GM18502 (cell line): ENCODE measurements around the gene PIK3R6.

ENCODE experiments used
- ATAC-seq: cut with Tn5 transposase; IDR thresholded peaks from one replicate; pipeline ENCODE4 v1.9.1; 2021; ENCODE audit warnings: mild to moderate bottlenecking; ENCODE audit not compliant: unreplicated experiment, poor library complexity

PIK3R6 gene

DNA sequence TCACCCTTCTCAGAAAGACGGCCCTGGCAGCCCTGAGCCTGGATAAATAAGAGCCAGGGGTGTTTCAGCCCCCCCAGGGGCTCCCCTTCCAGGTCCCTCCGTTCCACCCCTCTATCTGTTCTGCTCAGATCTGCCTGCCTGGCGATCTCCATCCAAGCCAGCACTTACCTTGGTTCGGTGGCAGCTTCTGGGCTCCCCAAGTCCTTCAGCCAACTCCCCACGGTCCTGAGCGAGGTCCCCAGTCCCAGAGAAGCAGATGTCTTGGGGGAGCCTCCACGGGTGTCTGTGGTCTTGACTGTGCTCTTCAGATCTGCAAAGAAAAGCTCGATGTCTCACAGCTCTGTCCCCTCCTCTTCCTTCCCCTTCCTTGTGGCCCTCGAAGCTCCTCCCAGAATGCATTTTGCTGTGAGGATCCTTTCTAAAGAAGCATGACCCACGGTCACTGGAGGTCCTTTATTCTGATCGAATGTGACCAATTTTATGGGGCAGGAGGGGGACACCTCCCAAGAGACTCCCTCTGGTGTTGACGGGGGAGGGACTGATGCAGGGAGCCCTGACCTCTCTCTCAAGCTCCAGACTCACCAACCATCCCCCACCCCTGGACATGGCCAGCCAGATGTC is at the start of gene PIK3R6:
TSS of gene PIK3R6 (minus strand) at position 314 of the 621 bp plus-strand sequence. CDS start 17,880 bp downstream, outside the sequence.
- no peak for ATAC-seq

- no peak for ATAC-seq
Observed at GRCh38 chr17:8916466-8916865, 49.0 kb upstream of the PIK3R6 start.

GRCh38 chr17:8914554-8914953 is 47.1 kb upstream of the PIK3R6 start:
- no peak for ATAC-seq

DNA sequence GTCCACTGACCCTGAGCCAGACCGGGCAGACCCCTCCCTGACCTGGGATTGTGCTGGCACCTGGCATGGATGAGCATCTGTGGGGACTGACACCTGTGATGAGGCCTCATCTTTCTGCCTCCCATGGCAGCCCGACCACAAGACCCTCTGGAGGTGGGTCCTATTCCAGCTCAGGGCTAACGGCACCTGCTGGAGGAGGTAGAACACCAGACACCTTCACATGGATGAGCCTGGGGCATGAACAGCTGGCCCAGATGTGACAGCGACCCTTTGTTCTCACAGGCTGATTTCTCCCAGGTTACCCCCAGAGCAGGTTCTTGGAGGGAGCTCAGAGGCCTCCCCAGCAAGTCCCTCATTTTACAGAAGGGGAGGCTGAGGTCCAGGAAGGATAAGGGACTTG is 46.4 kb upstream of the PIK3R6 start:
- no peak for ATAC-seq

- no peak for ATAC-seq
Observed at GRCh38 chr17:8913091-8913490, 45.6 kb upstream of the PIK3R6 start.

- ATAC-seq = no peak
Observed at GRCh38 chr17:8912084-8912981, 44.9 kb upstream of the PIK3R6 start.

DNA sequence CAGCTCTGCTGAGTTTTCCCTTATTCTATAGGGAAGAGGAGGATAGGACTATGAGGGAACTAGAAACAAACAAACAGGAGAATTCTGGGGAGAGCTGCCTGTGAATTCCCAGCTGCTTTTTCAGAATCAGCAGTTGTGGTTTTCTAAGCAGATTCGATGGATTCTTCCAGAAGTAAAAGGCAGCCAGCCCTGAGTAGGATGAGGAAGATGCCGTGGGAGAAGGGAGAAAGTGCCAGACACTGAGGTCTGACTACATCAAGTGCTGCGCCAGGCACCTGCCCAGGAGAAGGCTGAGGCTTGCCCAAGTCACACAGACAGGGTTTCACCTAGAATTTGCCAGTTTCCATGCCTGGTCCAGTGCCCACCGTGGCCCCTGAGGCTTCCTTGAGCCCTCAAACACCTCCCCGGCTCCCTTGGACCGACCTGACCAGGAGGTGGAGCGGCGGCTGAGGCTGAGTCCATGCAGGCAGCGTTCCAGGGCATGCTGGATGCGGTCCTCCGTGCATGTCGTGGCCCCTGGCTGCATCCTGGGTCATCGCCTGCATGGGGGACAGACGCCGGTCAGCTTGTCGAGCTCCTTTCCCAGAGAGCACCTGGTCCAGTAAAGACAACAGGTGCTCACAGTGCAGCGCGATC is 43.6 kb upstream of the PIK3R6 start:
- ATAC-seq = no peak

- no peak for ATAC-seq
Observed at GRCh38 chr17:8909586-8910270, 42.3 kb upstream of the PIK3R6 start.

- no peak for ATAC-seq
Observed at GRCh38 chr17:8905331-8905730, 37.9 kb upstream of the PIK3R6 start.

DNA sequence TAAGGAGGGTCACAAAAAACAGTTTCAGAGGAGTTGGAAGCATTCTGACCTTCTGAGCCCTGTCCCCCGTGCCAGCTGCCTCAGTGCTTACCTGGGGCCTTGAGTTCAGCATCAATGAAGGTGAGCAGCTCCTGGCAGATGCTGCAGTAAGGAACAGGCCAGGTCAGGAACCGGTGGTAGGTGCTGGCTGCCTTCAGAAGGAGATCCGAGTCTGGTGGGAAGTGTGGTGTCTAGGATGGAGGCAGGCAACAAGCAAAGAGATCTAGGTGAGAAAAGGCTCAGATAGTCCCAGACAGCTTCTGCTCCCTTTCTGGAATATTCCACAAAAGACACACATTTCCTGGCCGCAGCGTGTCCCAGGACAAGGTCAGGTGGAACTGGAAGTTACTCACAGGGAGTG is 37.2 kb upstream of the PIK3R6 start:
- no peak for ATAC-seq

- ATAC-seq = no peak
Observed at GRCh38 chr17:8904201-8904600, 36.7 kb upstream of the PIK3R6 start.

DNA sequence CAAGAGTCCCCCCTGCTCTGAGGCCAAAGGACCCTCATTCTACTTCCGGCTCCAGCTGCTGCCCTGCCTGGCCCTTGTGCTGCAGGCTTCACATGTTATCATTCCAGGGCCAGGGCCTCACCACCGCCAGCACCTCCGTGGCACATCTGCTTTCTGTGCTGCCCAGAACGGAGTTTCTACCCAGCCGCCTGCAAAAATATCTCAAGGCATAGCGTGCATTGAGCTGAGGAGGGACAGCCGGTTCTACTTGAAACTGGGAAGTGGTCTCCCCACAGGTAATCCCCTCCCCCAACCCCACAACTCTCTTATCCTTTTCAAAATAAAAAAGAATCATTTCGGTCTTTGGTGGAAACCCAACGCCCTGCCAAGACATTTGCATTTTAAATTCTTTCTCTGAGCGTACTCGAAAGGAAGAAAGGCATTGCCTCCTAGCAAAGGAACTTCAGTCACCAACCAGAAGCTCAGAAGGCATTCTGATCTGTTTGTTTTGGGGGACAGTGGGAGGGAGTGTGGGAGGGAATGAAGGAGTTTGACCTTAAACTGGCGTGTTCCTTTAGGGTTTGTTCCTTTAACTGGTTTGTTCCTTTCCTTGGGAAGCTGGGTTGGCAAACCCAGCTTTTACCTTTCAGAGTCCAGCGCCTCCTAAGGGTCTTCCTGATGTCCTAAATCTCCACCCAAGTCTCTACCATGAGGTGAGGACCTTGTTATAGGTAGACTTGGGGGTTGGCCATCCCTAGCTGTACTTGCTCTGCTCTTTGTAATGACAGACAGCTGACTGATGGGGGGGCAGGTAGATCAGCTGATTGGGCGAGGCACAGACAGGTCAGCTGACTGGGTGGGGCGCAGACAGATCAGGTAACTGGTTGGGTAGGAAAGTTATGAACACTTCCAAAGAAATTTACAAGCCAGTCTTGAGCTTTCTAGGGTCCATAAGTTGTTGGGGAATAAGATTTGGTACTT is 33.4 kb upstream of the PIK3R6 start:
- ATAC-seq = no peak

- no peak for ATAC-seq
Observed at GRCh38 chr17:8900207-8900606, 32.7 kb upstream of the PIK3R6 start.

GRCh38 chr17:8898636-8899035 is 31.2 kb upstream of the PIK3R6 start:
- ATAC-seq = no peak

GRCh38 chr17:8898126-8898525 is 30.7 kb upstream of the PIK3R6 start:
- no peak for ATAC-seq

DNA sequence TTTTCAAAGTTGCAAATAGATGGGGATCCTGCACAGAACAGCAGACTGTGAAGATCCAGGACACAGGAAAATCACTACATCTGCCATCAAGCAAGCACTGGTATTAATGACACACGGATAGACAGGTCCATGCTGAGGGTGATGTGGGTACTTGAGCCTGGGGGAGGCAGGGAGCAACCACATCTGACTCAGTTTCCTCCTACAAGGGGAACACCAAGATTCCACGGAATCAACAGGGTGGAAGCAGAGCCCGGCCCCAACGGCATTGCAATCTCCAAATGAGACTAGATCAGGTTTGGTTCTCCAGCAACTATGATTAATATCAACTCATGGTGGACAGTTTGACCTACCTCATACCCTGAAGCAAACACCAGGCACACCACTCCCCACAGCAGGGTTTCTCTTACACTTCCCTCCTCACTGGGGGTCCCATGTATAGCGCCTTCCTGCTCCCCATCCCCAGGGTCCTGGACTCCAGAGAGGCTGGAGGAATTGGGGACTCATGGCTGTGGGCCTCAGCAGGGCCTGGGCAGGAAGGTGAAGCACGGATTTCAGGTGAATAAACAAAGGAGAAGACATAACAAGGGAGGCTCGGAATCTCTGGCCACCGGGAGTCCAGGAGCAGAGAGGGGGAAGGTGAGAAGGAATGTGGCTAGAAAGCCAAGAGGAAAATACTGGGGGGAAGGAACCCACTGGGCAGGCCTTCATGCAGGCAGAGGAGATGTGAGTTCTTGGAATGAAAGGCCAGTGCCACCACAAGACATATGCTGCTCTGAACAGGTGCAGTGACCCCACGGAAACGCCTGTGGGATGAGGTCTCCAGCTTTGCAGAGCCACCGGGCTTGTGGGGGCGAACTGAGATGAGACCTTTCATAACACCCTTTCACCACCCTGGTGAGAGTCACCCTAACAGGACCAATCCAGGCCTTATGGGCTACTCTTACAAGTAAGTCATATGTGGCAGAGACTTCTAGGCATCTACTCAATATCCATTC is 29.5 kb upstream of the PIK3R6 start:
- no peak for ATAC-seq

- no peak for ATAC-seq
Observed at GRCh38 chr17:8896087-8896486, 28.6 kb upstream of the PIK3R6 start.
